Measurements from ENCODE around the gene COMMD9.

COMMD9 gene

DNA sequence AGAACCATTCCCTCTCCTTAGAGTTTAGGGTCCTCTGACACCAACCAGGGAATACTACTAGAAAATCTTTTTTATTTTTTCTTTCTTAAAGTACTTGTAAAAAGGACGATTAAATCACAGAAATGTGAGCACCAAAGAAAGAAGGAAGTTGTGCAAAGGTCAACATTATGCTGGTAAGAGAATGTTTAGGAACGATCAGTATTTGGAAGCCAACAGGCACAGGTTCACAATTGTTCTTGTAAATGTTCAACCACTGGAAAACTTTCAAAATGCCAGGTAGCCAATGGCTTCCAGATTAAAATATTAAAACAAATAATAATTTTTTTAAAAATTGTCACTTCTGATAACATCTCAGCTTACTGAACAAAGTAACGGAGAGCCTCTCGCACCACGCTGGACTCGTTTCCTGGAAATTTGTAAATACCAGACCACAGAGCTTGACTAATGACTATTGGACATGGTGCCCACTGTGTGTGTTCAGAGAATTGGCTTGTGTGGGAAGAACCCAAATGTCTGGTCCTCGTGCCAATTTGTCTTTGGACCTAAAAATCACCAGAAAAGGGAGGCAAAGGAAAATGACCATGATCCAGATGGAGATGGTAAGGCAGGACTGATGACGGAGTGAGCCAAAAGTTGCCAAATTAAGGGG is 20.8 kb downstream of the COMMD9 start:
- Histone ChIP-seq H3K4me3 (ENCODE audit: severe bottlenecking) (no peak overlapping the region), H3K4me1 (ENCODE audit: insufficient read depth, poor library complexity, severe bottlenecking) (no peaks in the 10 kb centered on the region), H3K27me3 (ENCODE audit: insufficient read depth, poor library complexity, severe bottlenecking) (no peaks in the 10 kb centered on the region), H3K36me3 (ENCODE audit: low read depth) (no peaks in the 10 kb centered on the region; the same call in 1 of the 2 replicates), H3K9me3 (ENCODE audit: severe bottlenecking) (no peaks in the 10 kb centered on the region), H3K27ac (ENCODE audit: poor library complexity, severe bottlenecking) (no peak overlapping the region)
- DNase-seq (ENCODE audit: low spot score) (no peak), ATAC-seq (ENCODE audit: low read depth) (no peak)
- TF ChIP-seq, protein P1, sequence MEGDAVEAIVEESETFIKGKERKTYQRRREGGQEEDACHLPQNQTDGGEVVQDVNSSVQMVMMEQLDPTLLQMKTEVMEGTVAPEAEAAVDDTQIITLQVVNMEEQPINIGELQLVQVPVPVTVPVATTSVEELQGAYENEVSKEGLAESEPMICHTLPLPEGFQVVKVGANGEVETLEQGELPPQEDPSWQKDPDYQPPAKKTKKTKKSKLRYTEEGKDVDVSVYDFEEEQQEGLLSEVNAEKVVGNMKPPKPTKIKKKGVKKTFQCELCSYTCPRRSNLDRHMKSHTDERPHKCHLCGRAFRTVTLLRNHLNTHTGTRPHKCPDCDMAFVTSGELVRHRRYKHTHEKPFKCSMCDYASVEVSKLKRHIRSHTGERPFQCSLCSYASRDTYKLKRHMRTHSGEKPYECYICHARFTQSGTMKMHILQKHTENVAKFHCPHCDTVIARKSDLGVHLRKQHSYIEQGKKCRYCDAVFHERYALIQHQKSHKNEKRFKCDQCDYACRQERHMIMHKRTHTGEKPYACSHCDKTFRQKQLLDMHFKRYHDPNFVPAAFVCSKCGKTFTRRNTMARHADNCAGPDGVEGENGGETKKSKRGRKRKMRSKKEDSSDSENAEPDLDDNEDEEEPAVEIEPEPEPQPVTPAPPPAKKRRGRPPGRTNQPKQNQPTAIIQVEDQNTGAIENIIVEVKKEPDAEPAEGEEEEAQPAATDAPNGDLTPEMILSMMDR (IDR thresholded peaks at IDR 0.05; ENCODE audit: poor library complexity, severe bottlenecking): no peak

DNA sequence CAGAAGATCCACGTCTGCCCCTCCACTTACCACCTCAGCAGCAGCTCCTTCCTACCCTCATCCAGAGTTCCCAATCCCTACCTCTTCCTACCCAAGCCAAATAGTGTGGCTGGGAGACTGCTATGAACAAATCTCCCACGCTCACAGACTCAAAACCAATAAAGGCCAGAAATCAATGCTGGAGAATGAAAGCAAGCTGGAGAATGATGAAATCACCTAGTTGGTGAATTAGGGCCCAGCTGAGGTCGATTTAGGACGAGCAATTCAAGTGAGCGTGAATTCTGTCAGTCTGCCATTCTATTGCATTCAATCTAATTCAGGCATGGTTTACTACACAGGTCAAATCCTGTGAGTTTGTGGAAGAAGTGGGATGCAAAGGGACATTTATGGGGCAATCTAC is 22.5 kb downstream of the COMMD9 start:
- Histone ChIP-seq H3K27ac (ENCODE audit: poor library complexity, severe bottlenecking) (no peak overlapping the region), H3K4me1 (ENCODE audit: insufficient read depth, poor library complexity, severe bottlenecking) (no peaks in the 10 kb centered on the region), H3K27me3 (ENCODE audit: insufficient read depth, poor library complexity, severe bottlenecking) (no peaks in the 10 kb centered on the region), H3K9me3 (ENCODE audit: severe bottlenecking) (no peaks in the 10 kb centered on the region), H3K36me3 (ENCODE audit: low read depth) (no peaks in the 10 kb centered on the region), H3K4me3 (ENCODE audit: severe bottlenecking) (no peak overlapping the region)
- TF ChIP-seq, protein P1 (IDR thresholded peaks at IDR 0.05; ENCODE audit: poor library complexity, severe bottlenecking): no peak
- DNase-seq (ENCODE audit: low spot score): no peak
- no peak for ATAC-seq (ENCODE audit: low read depth)

DNA sequence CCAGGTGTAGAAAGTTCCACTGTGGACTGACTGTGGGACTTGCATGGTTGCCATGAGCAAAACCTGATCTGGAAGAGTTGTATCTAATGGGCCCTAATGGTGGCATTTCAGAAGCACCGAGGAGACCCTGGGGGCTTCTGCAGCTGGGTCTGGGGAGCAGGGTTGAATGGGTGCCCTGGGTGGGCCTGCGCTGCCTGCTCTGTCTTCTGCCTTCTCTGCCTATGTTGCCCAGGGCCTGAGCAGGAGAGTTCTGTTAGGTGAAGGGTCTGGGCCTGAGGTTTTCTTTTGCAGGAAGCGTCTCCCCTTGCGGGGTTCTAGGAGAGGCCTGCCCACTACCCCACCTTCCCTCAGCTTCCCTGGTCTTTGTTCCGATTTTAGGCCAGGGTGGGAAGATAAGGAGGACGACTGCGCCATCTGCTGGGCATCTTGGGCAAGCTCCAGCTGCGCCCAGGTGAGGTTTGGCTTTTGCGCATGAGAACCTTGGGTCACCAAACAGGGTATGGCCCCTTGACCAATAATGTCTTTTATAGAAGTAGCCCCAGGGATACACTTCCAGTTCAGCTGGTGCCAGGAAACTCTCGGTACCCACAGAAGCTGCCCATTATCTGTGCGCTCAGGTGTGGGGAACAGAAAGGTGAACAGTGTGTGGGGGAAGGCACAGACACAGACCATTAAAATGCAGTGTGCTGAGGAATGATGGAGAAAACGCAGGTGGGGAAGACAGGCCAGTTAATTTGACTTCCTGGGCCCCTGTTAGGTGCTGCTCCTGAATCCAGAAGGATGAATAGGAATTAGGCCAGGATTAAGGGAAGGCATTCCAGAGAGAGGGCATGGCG is 23.2 kb downstream of the COMMD9 start:
- ATAC-seq (ENCODE audit: low read depth) (peak; percentile 81), DNase-seq (ENCODE audit: low spot score) (no peak)
- no peaks in the 10 kb centered on the region for H3K9me3 ChIP-seq (ENCODE audit: severe bottlenecking)
- H3K27me3 ChIP-seq (ENCODE audit: insufficient read depth, poor library complexity, severe bottlenecking): no peaks in the 10 kb centered on the region
- H3K27ac ChIP-seq (ENCODE audit: poor library complexity, severe bottlenecking): no peak overlapping the region
- TF ChIP-seq, protein P1 (IDR thresholded peaks at IDR 0.05; ENCODE audit: poor library complexity, severe bottlenecking): peak; percentile 91
- no peaks in the 10 kb centered on the region for H3K36me3 ChIP-seq (ENCODE audit: low read depth)
- no peak overlapping the region for H3K4me3 ChIP-seq (ENCODE audit: severe bottlenecking)
- H3K4me1 ChIP-seq (ENCODE audit: insufficient read depth, poor library complexity, severe bottlenecking): no peaks in the 10 kb centered on the region

DNA sequence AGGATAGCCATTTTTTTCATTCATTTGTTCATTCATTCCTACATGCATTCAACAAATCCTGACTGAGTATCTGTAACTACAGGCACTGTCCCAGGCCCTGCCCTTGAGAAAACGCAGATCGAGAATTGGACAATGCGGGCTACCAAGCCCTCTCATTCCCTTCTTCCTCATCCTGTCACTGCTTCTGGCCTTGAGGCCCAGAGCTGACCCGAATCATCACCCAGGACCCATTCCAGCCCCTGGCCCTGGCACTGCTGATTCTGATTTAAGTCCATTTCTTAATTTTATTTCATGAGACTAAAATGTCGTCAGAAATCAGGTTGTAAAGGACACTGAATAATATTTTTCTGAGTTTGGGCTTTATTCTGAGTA is 24.3 kb downstream of the COMMD9 start:
- Histone ChIP-seq H3K9me3 (ENCODE audit: severe bottlenecking) (no peaks in the 10 kb centered on the region), H3K4me3 (ENCODE audit: severe bottlenecking) (no peak overlapping the region), H3K27ac (ENCODE audit: poor library complexity, severe bottlenecking) (no peak overlapping the region), H3K27me3 (ENCODE audit: insufficient read depth, poor library complexity, severe bottlenecking) (no peaks in the 10 kb centered on the region), H3K4me1 (ENCODE audit: insufficient read depth, poor library complexity, severe bottlenecking) (no peaks in the 10 kb centered on the region), H3K36me3 (ENCODE audit: low read depth) (no peaks in the 10 kb centered on the region)
- TF ChIP-seq, protein P1 (IDR thresholded peaks at IDR 0.05; ENCODE audit: poor library complexity, severe bottlenecking): no peak
- no peak for ATAC-seq (ENCODE audit: low read depth)
- DNase-seq (ENCODE audit: low spot score): no peak
